Bronchial epithelial cell (primary cell): ENCODE measurements around the gene ZNF76. TPM values are rescaled to one million over a fixed set of nuclear protein-coding genes. Genes with fewer than 3 reads are reported as not detected.

Source experiments
- DNase-seq: peaks from one replicate; pipeline ENCODE4 v3.0.0-alpha.2; 2010; ENCODE audit warnings: low read depth
- FAIRE-seq: peaks from 2 replicates; lab custom pipeline; 2011; peaks lifted over from hg19 to GRCh38; lab: Jason Lieb, UNC
- H3K27me3 ChIP-seq: 2 replicates; pipeline ENCODE4 v1.5.1; 2011; ENCODE audit warnings: low read length; ENCODE audit not compliant: control insufficient read depth, insufficient read depth
- H3K36me3 ChIP-seq: 2 replicates; pipeline ENCODE4 v1.5.1; 2011; ENCODE audit warnings: low read length; ENCODE audit not compliant: control insufficient read depth, insufficient read depth
- H3K4me3 ChIP-seq: 2 replicates; pipeline ENCODE4 v1.5.1; 2011; ENCODE audit warnings: mild to moderate bottlenecking, low read depth, low read length, control low read depth
- total RNA-seq: library from RNA; depleted of rRNA; stranded (reverse); fragments of >200 nt; gene quantifications from 2 replicates; pipeline ENCODE4 v1.2.1, GENCODE V29; 2014
- TF ChIP-seq, protein P1 (sequence below): IDR thresholded peaks from 2 replicates; pipeline ENCODE4 v1.5.1; 2011; ENCODE audit warnings: mild to moderate bottlenecking, moderate library complexity, low read length, control low read depth, inconsistent platforms; ENCODE audit not compliant: insufficient read depth, severe bottlenecking

The ZNF76 gene
- total RNA-seq, 1 donor from 2014 or later, result 5.3 TPM

- TF ChIP-seq, protein P1, sequence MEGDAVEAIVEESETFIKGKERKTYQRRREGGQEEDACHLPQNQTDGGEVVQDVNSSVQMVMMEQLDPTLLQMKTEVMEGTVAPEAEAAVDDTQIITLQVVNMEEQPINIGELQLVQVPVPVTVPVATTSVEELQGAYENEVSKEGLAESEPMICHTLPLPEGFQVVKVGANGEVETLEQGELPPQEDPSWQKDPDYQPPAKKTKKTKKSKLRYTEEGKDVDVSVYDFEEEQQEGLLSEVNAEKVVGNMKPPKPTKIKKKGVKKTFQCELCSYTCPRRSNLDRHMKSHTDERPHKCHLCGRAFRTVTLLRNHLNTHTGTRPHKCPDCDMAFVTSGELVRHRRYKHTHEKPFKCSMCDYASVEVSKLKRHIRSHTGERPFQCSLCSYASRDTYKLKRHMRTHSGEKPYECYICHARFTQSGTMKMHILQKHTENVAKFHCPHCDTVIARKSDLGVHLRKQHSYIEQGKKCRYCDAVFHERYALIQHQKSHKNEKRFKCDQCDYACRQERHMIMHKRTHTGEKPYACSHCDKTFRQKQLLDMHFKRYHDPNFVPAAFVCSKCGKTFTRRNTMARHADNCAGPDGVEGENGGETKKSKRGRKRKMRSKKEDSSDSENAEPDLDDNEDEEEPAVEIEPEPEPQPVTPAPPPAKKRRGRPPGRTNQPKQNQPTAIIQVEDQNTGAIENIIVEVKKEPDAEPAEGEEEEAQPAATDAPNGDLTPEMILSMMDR, result no peak
- H3K27me3 ChIP-seq, result no peaks in the 10 kb centered on the region
- DNase-seq (no peak), FAIRE-seq (no peak)
- no peaks in the 10 kb centered on the region for H3K36me3 ChIP-seq
- H3K4me3 ChIP-seq, result no peak overlapping the region
These were observed 16.1 kb upstream of the ZNF76 start for GRCh38 chr6:35243386-35243958.

GRCh38 chr6:35244551-35244950, 15.0 kb upstream of the ZNF76 start:
- no peak overlapping the region for H3K4me3 ChIP-seq
- no peaks in the 10 kb centered on the region for H3K27me3 ChIP-seq
- TF ChIP-seq, protein P1, result no peak
- DNase-seq (no peak), FAIRE-seq (no peak)
- no peaks in the 10 kb centered on the region for H3K36me3 ChIP-seq

GRCh38 chr6:35247642-35248231, 11.8 kb upstream of the ZNF76 start:
- no peak overlapping the region for H3K4me3 ChIP-seq
- FAIRE-seq (no peak), DNase-seq (no peak)
- TF ChIP-seq, protein P1, result no peak
- no peaks in the 10 kb centered on the region for H3K36me3 ChIP-seq
- no peaks in the 10 kb centered on the region for H3K27me3 ChIP-seq

DNA sequence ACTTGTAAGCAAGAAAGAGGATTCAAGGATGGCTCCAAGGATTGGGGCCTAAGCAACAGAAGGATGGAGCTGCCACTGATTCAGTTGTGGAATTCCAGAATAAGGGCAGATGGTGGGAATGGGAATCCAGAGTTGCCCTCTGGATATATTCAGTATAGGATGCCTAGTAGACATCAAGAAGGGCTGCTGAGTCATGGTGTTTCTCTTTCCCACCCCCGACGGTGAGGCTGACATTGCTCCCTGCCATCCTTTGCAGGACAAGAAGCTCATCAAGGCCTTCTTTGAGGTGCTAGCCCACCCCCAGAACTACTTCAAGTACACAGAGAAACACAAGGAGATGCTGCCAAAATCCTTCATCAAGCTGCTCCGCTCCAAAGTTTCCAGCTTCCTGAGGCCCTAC, 11.2 kb upstream of the ZNF76 start:
- DNase-seq (no peak), FAIRE-seq (no peak)
- TF ChIP-seq, protein P1, result no peak
- Histone ChIP-seq H3K27me3 (no peaks in the 10 kb centered on the region), H3K36me3 (no peaks in the 10 kb centered on the region), H3K4me3 (no peak overlapping the region)

DNA sequence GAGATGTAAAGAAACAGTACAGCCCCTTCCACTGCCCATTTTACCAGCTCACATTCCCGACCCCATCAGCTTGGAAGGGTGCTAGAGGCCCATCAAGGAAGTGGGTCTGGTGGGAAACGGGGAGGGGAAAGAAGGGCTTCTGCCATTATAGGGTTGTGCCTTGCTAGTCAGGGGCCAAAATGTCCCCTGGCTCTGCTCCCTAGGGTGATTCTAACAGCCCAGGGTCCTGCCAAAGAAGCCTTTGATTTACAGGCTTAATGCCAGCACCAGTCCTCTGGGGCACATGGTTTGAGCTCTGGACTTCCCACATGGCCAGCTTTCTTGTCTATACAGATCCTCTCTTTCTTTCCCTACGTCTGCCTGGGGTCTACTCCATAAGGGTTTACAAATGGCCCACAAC, 10.6 kb upstream of the ZNF76 start:
- no peaks in the 10 kb centered on the region for H3K36me3 ChIP-seq
- TF ChIP-seq, protein P1, result no peak

GRCh38 chr6:35251949-35252348, 7.6 kb upstream of the ZNF76 start:
- TF ChIP-seq, protein P1, result no peak
- no peaks in the 10 kb centered on the region for H3K36me3 ChIP-seq
- FAIRE-seq, result no peak
- no peak overlapping the region for H3K4me3 ChIP-seq
- no peaks in the 10 kb centered on the region for H3K27me3 ChIP-seq
- no peak for DNase-seq

More for the DNA sequence above, 10.6 kb upstream of the ZNF76 start:
- FAIRE-seq (no peak), DNase-seq (no peak)
- Histone ChIP-seq H3K4me3 (no peak overlapping the region), H3K27me3 (no peaks in the 10 kb centered on the region)
